Uterus (tissue), 4 donors: Measurements from ENCODE around the gene TPD52L2. TPM values are rescaled to one million over a fixed set of nuclear protein-coding genes. Genes with fewer than 3 reads are reported as not detected.
"Not testable (repeated sequence)": the region's sequence is repeated elsewhere in the genome, so short reads cannot be mapped to it uniquely, and the experiment has no call there.

Experiments used
- DNase-seq, 2 donors: peaks; one replicate each; pipeline ENCODE4 v3.0.0-alpha.2; 2019 to 2020
- H3K27ac ChIP-seq, 2 donors: fragments of 200-600 bp; sonication (generic); 1 replicate in 1 of 2; 2 replicates in 1 of 2; pipeline ENCODE4 v1.5.1; 2016 to 2018
- H3K27me3 ChIP-seq, 2 donors: fragments of 200-600 bp; sonication (generic); one replicate each; pipeline ENCODE4 v1.5.1; 2018 to 2019; ENCODE audit warnings: control low read depth in 1 of 2
- H3K36me3 ChIP-seq, 2 donors: fragments of 200-600 bp; sonication (generic); one replicate each; pipeline ENCODE4 v1.5.1; 2019; ENCODE audit warnings: control low read depth in 1 of 2
- H3K4me1 ChIP-seq, 2 donors: fragments of 200-600 bp; sonication (generic); one replicate each; pipeline ENCODE4 v1.5.1; 2018 to 2019; ENCODE audit warnings: control low read depth in 1 of 2
- H3K4me3 ChIP-seq, 2 donors: fragments of 200-600 bp; sonication (generic); 1 replicate in 1 of 2; 2 replicates in 1 of 2; pipeline ENCODE4 v1.5.1; 2018 to 2019; ENCODE audit warnings: mild to moderate bottlenecking in 1 of 2
- H3K9me3 ChIP-seq, 2 donors: fragments of 200-600 bp; sonication (generic); one replicate each; pipeline ENCODE4 v1.5.1; 2019; ENCODE audit warnings: control low read depth in 1 of 2
- POLR2A ChIP-seq, 2 donors: fragments of 450-650 bp; IDR thresholded peaks; one replicate each; pipeline ENCODE4 v1.6.1; 2016; ENCODE audit warnings: antibody characterized with exemption in 2 of 2, mild to moderate bottlenecking in 1 of 2, moderate library complexity in 1 of 2
- intact Hi-C: fragments of 100-400 bp; cut with DNase I; formaldehyde crosslinking; loops from one replicate; pipeline ENCODE4 v1.15.1; 2023; ENCODE audit warnings: low total_unique reads
- total RNA-seq, 4 donors: library from RNA; depleted of rRNA in 3 of 4; stranded (reverse); fragments of >200 nt in 3 of 4; gene quantifications; one replicate each; pipeline versions ENCODE4 v1.1.0 to v1.2.4, GENCODE V29; 2014 to 2023
- TF ChIP-seq, protein P1 (sequence below), 4 experiments: fragments of 200-600 bp in 2 of 4; fragments of 450-650 bp in 2 of 4; sonication (generic) in 2 of 4; IDR thresholded peaks; one replicate each; pipeline ENCODE4 v1.5.1; 2016 to 2019; ENCODE audit warnings: antibody characterized with exemption in 4 of 4, mild to moderate bottlenecking in 2 of 4, moderate library complexity in 1 of 4
- donor health status: DM: yes; HTN: yes; CAD: no.

Gene TPD52L2
- total RNA-seq, 4 donors from 2014 or later: 44.1 to 77.8 (median 62.0) TPM

DNA sequence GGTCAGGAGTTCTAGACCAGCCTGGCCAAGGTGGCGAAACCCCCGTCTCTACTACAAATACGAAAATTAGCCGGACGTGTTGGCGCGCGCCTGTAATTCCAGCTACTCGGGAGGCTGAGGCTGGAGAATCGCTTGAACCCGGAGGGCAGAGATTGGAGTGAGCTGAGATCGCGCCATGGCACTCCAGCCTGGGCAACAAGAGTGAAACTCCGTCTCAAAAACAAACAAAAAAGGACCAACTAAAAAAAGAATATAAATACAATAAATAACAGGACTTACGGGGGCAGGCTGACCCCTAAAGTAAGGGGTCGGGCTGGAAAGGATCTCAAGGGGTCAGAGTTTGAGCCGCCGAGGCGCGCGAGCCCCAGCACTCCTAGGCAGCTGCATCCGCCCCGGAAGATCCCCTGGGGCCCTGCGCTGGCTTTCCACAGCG is 509 bp upstream of the TPD52L2 start:
- H3K4me1 ChIP-seq: peaks cover 0 to 6% of the 10 kb centered on the region in 2 donors
- no peak for TF ChIP-seq POLR2A (IDR thresholded peaks at IDR 0.05)
- TF ChIP-seq, protein P1, sequence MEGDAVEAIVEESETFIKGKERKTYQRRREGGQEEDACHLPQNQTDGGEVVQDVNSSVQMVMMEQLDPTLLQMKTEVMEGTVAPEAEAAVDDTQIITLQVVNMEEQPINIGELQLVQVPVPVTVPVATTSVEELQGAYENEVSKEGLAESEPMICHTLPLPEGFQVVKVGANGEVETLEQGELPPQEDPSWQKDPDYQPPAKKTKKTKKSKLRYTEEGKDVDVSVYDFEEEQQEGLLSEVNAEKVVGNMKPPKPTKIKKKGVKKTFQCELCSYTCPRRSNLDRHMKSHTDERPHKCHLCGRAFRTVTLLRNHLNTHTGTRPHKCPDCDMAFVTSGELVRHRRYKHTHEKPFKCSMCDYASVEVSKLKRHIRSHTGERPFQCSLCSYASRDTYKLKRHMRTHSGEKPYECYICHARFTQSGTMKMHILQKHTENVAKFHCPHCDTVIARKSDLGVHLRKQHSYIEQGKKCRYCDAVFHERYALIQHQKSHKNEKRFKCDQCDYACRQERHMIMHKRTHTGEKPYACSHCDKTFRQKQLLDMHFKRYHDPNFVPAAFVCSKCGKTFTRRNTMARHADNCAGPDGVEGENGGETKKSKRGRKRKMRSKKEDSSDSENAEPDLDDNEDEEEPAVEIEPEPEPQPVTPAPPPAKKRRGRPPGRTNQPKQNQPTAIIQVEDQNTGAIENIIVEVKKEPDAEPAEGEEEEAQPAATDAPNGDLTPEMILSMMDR (IDR thresholded peaks at IDR 0.05): no peak
- H3K4me3 ChIP-seq: peak overlapping the region; percentile 46 to 81
- no peaks in the 10 kb centered on the region for H3K9me3 ChIP-seq
- peak overlapping the region; percentile 83 to 84 for H3K27ac ChIP-seq
- no peaks in the 10 kb centered on the region for H3K27me3 ChIP-seq
- no peak for DNase-seq
- no peaks in the 10 kb centered on the region for H3K36me3 ChIP-seq
- intact Hi-C loops: loop anchor here (10.0 kb wide), 1 partner anchor 80 kb away; no protein-coding TSS in a partner anchor

DNA sequence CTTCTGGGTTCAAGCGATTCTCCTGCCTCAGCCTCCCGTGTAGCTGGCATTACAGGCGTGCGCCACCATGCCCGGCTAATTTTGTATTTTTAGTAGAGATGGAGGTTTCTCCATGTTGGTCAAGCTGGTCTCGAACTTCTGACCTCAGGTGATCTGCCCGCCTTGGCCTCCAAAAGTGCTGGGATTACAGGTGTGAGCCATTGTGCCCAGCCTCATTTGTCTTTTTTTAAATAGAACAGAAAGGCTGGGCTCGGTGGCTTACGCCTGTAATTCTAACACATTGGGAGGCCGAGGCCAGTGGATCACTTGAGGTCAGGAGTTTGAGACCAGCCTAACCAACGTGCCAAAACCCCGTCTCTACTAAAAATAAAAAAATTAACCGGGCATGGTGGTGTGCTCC is 2.0 kb downstream of the TPD52L2 start:
- DNase-seq, H3K27me3 ChIP-seq, H3K36me3 ChIP-seq, H3K9me3 ChIP-seq, H3K4me3 ChIP-seq, H3K4me1 ChIP-seq, H3K27ac ChIP-seq: not testable (repeated sequence)
- intact Hi-C loops: loop anchor here (10.0 kb wide), 1 partner anchor 82 kb away; no protein-coding TSS in a partner anchor

DNA sequence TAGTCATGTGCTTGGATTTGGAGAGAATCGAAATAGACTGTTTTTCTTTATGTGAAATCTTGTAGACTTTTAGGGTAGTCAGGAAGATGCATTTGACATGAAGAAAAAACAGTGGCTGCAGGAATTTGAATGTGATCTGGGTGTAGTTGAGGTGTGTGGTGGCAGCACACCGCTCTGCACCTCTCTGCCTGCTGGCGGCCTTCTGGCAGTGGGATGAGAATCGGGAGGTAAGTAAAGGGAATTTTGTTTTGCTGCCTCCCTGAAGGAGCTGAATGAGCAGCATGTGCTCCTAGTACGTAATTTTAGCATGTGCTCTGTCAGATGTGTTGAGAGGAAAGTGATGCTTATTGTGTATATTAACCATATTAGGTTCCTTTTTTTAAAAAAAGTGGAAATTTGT is 3.2 kb downstream of the TPD52L2 start:
- H3K4me1 ChIP-seq: peaks cover 0 to 6% of the 10 kb centered on the region in 2 donors
- H3K27me3 ChIP-seq: no peaks in the 10 kb centered on the region
- no peak overlapping the region for H3K4me3 ChIP-seq
- TF ChIP-seq POLR2A (IDR thresholded peaks at IDR 0.05): no peak
- TF ChIP-seq, protein P1 (IDR thresholded peaks at IDR 0.05): no peak
- H3K27ac ChIP-seq: no peak overlapping the region
- no peaks in the 10 kb centered on the region for H3K9me3 ChIP-seq
- intact Hi-C loops: loop anchor here (10.0 kb wide), 1 partner anchor 83 kb away; no protein-coding TSS in a partner anchor
- DNase-seq: no peak
- H3K36me3 ChIP-seq: no peaks in the 10 kb centered on the region

DNA sequence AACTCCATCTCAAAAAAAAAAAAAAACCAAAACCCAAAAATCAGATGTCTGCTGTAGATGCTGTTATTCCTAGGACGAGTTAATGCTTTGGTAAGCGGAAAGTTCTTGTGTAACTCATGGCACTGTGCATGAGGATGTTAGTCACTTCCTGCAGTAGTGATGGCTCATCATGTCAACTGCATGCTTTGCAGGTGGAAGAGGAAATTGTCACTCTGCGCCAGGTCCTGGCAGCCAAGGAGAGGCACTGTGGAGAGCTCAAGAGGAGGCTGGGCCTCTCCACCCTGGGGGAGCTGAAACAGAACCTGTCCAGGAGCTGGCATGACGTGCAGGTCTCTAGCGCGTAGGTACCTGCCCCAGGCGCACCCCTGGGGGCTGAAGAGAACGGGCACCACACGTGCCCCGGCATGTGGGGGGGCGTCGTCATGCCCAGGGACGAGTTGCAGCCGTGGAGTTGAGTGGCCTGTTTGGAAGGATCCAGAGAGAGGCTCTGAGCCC is 8.5 kb downstream of the TPD52L2 start:
- H3K27me3 ChIP-seq: no peaks in the 10 kb centered on the region
- no peaks in the 10 kb centered on the region for H3K36me3 ChIP-seq
- intact Hi-C loops: no loop called here
- H3K4me1 ChIP-seq: no peaks in the 10 kb centered on the region
- TF ChIP-seq, protein P1 (IDR thresholded peaks at IDR 0.05): no peak
- H3K4me3 ChIP-seq: no peak overlapping the region
- peak overlapping the region in 1 of 2 donors; percentile 48 for H3K27ac ChIP-seq
- no peaks in the 10 kb centered on the region for H3K9me3 ChIP-seq
- DNase-seq: peak in 1 of 2 donors; percentile 51

DNA sequence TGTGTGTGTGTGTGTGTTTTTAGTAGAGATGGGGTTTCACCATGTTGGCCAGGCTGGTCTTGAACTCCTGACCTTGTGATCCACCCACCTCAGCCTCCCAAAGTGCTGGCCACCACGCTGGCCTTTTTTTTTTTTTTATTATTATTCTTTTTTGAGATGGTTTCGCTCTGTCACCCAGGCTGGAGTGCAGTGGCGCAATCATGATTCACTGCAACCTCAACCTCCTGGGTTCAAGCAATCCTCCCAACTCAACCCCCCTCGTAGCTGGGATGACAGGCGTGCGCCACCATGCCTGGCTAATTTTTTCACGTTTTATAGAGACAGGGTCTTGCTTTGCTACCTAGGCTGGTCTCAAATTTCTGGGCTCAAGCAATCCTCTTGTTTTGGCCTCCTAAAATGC is 9.2 kb downstream of the TPD52L2 start:
- H3K27ac ChIP-seq, H3K4me1 ChIP-seq, H3K27me3 ChIP-seq, H3K4me3 ChIP-seq, intact Hi-C loops, H3K36me3 ChIP-seq, H3K9me3 ChIP-seq, DNase-seq: not testable (repeated sequence)

DNA sequence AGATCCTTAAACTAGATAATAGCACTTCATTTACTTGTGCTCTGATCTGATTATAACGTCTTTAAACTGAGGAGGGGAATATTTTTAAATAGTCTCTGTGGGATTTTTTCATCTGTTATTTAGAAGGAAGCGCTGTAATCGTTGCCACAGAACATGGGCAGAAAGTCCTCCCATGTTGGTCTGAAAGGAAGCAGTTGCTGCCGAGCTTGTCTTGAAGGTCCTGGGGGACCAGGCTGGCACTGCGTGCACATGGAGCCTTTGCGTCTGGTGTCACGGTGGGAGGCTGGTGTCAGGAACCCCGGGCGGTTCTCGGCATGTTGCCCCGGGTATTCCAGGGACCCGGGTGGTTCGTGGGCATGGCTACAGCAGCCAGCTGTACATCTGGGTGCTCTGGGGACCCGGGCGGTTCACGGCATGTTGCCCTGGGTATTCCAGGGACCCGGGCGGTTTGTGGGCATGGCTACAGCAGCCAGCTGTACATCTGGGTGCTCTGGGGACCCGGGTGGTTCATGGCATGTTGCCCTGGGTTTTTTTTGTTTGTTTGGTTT is 11.5 kb downstream of the TPD52L2 start:
- Histone ChIP-seq H3K36me3 (no peaks in the 10 kb centered on the region), H3K27ac (no peak overlapping the region), H3K4me1 (no peaks in the 10 kb centered on the region), H3K4me3 (no peak overlapping the region), H3K9me3 (no peaks in the 10 kb centered on the region), H3K27me3 (no peaks in the 10 kb centered on the region)
- TF ChIP-seq POLR2A (IDR thresholded peaks at IDR 0.05): no peak
- TF ChIP-seq, protein P1 (IDR thresholded peaks at IDR 0.05): no peak
- DNase-seq: no peak
- intact Hi-C loops: no loop called here
